PC-3 (cell line): ENCODE data around the gene NFE2. TPM values are rescaled to one million over a fixed set of nuclear protein-coding genes. Genes with fewer than 3 reads are reported as not detected.

Experiments used
- ATAC-seq: fragments of 200-7000 bp; cut with Tn5 transposase; 2 replicates; pipeline ENCODE4 v1.9.1; 2020; ENCODE audit warnings: mild to moderate bottlenecking, moderate library complexity
- BruUV-seq: library from RNA; stranded (reverse); fragments of 400-500 nt; replicated peaks from 2 replicates; lab custom pipeline; 2021; lab: Mats Ljungman, UMichigan
- CTCF ChIA-PET: fragments of 300-600 bp; sonication (Branson Sonifier 250); formaldehyde crosslinking; loops from one replicate; lab custom pipeline; 2022; ENCODE audit warnings: antibody characterized with exemption; lab: Charles Lee
- POLR2A ChIA-PET: fragments of 300-600 bp; sonication (Branson Sonifier 250); formaldehyde crosslinking; loops from one replicate; lab custom pipeline; 2022; ENCODE audit warnings: antibody characterized with exemption; ENCODE audit not compliant: unreplicated experiment; lab: Charles Lee
- DNase-seq: peaks from one replicate; pipeline ENCODE4 v3.0.0-alpha.2; 2015
- H2AFZ ChIP-seq: fragments of 300-600 bp; sonication (generic); 2 replicates; pipeline ENCODE4 v1.6.0; 2016; ENCODE audit warnings: antibody characterized with exemption, low read length
- H3F3A ChIP-seq: fragments of 300-600 bp; sonication (generic); one replicate; pipeline ENCODE4 v1.6.0; 2017; ENCODE audit warnings: antibody characterized with exemption, low read length, control low read depth, mild to moderate bottlenecking; ENCODE audit not compliant: unreplicated experiment
- H3K27ac ChIP-seq: fragments of 300-600 bp; sonication (generic); 2 replicates; pipeline ENCODE4 v1.5.1; 2016; ENCODE audit warnings: mild to moderate bottlenecking, low read length
- H3K27me3 ChIP-seq: fragments of 300-600 bp; sonication (generic); 2 replicates; pipeline ENCODE4 v1.6.1; 2016; ENCODE audit warnings: low read length, mixed read lengths
- H3K36me3 ChIP-seq: fragments of 300-600 bp; sonication (generic); 2 replicates; pipeline ENCODE4 v1.6.1; 2016; ENCODE audit warnings: low read depth, mixed run types, low read length, mixed read lengths
- H3K4me1 ChIP-seq: fragments of 300-600 bp; sonication (generic); 2 replicates; pipeline ENCODE4 v1.5.1; 2016; ENCODE audit warnings: low read length; ENCODE audit not compliant: insufficient read depth
- H3K4me2 ChIP-seq: fragments of 300-600 bp; sonication (generic); 2 replicates; pipeline ENCODE4 v1.6.0; 2016; ENCODE audit warnings: low read length
- H3K4me3 ChIP-seq: fragments of 300-600 bp; sonication (generic); 2 replicates; pipeline ENCODE4 v1.5.1; 2016; ENCODE audit warnings: mild to moderate bottlenecking, low read length, mixed read lengths
- H3K79me2 ChIP-seq: fragments of 300-600 bp; sonication (generic); 2 replicates; pipeline ENCODE4 v1.6.1; 2017; ENCODE audit warnings: low read length, mixed read lengths
- H3K9ac ChIP-seq: fragments of 300-600 bp; sonication (generic); 2 replicates; pipeline ENCODE4 v1.6.0; 2016; ENCODE audit warnings: mild to moderate bottlenecking, low read length
- H3K9me2 ChIP-seq: fragments of 300-600 bp; sonication (generic); replicated peaks from 2 replicates; pipeline ENCODE4 v1.6.1; 2016; ENCODE audit warnings: mixed run types, low read length, mixed read lengths
- H3K9me3 ChIP-seq: fragments of 300-600 bp; sonication (generic); 2 replicates; pipeline ENCODE4 v1.6.1; 2016; ENCODE audit warnings: low read length, mixed read lengths
- H4K20me1 ChIP-seq: fragments of 300-600 bp; sonication (generic); 2 replicates; pipeline ENCODE4 v1.6.1; 2016; ENCODE audit warnings: low read length, mixed read lengths
- EZH2 ChIP-seq: fragments of 300-600 bp; sonication (generic); IDR thresholded peaks from one replicate; pipeline ENCODE4 v1.6.1; 2017; ENCODE audit warnings: antibody characterized with exemption, mild to moderate bottlenecking, low read length; ENCODE audit not compliant: unreplicated experiment
- EZH2phosphoT487 ChIP-seq: fragments of 300-600 bp; sonication (generic); IDR thresholded peaks from 2 replicates; pipeline ENCODE4 v1.6.1; 2018; ENCODE audit warnings: mild to moderate bottlenecking, antibody characterized with exemption, low read length, borderline replicate concordance
- intact Hi-C: fragments of 100-400 bp; cut with micrococcal nuclease; formaldehyde crosslinking; loops from 2 replicates; pipeline ENCODE4 v1.9.0; 2023
- total RNA-seq: library from RNA; depleted of rRNA; stranded (reverse); fragments of >200 nt; gene quantifications from 2 replicates; pipeline ENCODE4 v1.2.3, GENCODE V29; 2014
- TF ChIP-seq, protein P1 (sequence below): fragments of 300-600 bp; sonication (generic); conservative IDR thresholded peaks from 2 replicates; pipeline ENCODE4 v1.5.1; 2017; ENCODE audit warnings: antibody characterized with exemption, low read depth, mild to moderate bottlenecking, low read length

The NFE2 gene
- total RNA-seq, 1 experiment from 2014 or later = 0.26 TPM

DNA sequence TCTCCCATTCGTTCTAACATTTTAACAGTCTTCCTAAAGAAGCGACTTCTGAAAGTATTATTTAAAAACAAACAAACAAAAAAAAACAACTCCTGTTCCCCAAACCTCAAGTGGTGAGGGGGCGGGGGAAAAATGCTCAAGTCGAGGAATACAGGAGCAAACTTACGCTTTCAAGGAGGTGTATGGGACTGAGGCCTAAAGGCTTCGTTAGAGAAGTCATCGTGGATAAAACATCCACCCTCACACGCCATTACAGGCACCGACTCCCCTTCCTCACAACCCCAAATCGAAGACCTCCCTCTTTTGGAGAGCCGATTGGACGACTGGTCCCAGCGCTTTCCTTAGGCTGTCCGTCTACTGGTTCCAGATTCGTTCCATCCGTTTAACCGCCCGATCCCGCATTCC lies 21.6 kb downstream of the NFE2 start:
- peaks cover 54% of the 10 kb centered on the region for H3K36me3 ChIP-seq
- intact Hi-C loops = no loop called here
- peak overlapping the region; percentile 91 for H3K4me2 ChIP-seq
- TF ChIP-seq, protein P1, sequence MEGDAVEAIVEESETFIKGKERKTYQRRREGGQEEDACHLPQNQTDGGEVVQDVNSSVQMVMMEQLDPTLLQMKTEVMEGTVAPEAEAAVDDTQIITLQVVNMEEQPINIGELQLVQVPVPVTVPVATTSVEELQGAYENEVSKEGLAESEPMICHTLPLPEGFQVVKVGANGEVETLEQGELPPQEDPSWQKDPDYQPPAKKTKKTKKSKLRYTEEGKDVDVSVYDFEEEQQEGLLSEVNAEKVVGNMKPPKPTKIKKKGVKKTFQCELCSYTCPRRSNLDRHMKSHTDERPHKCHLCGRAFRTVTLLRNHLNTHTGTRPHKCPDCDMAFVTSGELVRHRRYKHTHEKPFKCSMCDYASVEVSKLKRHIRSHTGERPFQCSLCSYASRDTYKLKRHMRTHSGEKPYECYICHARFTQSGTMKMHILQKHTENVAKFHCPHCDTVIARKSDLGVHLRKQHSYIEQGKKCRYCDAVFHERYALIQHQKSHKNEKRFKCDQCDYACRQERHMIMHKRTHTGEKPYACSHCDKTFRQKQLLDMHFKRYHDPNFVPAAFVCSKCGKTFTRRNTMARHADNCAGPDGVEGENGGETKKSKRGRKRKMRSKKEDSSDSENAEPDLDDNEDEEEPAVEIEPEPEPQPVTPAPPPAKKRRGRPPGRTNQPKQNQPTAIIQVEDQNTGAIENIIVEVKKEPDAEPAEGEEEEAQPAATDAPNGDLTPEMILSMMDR = no peak
- TF ChIP-seq EZH2 (no peak), EZH2phosphoT487 (no peak)
- no peak for DNase-seq
- peaks cover 35% of the 10 kb centered on the region for H4K20me1 ChIP-seq
- no peaks in the 10 kb centered on the region for H3K9me2 ChIP-seq
- peaks cover 6% of the 10 kb centered on the region for H3F3A ChIP-seq
- POLR2A ChIA-PET = interaction anchor here (1.9 kb wide), 1 partner anchor 46 kb away, joined by 40 read pairs; the partner anchor contains the start of gene COPZ1
- peak overlapping the region; percentile 99 for H3K9ac ChIP-seq
- BruUV-seq = TSS peak; percentile 66
- peak overlapping the region; percentile 88 for H3K4me3 ChIP-seq
- no peaks in the 10 kb centered on the region for H3K27me3 ChIP-seq
- peak overlapping the region; percentile 87 for H3K27ac ChIP-seq
- H3K79me2 ChIP-seq = peaks cover 87% of the 10 kb centered on the region
- H2AFZ ChIP-seq = no peak overlapping the region
- no peaks in the 10 kb centered on the region for H3K9me3 ChIP-seq
- H3K4me1 ChIP-seq = peaks cover 29% of the 10 kb centered on the region
- CTCF ChIA-PET = interaction anchor here (1.8 kb wide), 1 partner anchor 27 kb away, joined by 7 read pairs; no protein-coding TSS in a partner anchor
- ATAC-seq = no peak

DNA sequence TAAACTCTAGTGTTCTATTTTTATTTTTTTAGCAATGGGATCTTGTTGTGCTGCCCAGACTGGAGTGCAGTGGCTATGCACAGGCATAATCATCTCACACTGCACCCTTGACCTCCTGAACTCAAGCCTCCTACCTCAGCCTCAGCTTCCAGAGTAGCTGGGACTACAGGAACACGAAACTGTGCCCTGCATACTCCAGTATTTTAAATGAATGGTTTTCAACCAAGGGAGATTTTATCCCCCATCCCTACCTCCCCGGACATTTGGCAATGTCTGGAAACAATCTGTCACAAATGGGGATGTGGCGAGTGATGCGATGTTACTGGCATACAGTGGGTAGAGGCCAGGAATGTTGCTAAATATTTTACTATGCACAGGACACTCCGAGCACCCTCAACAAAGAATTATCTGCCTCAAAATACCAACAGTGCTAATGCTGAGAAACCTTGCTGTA lies 23.0 kb downstream of the NFE2 start:
- Histone ChIP-seq H3K9me2 (no peaks in the 10 kb centered on the region), H3K9me3 (no peaks in the 10 kb centered on the region), H3K27me3 (no peaks in the 10 kb centered on the region), H4K20me1 (peaks cover 21% of the 10 kb centered on the region), H3K9ac (peak overlapping the region; percentile 99), H3K36me3 (peaks cover 49% of the 10 kb centered on the region), H2AFZ (no peak overlapping the region), H3K27ac (no peak overlapping the region), H3K4me3 (peak overlapping the region; percentile 88), H3K4me2 (peak overlapping the region; percentile 91), H3K79me2 (peaks cover 83% of the 10 kb centered on the region), H3F3A (no peaks in the 10 kb centered on the region), H3K4me1 (peaks cover 17% of the 10 kb centered on the region)
- no peak for ATAC-seq
- intact Hi-C loops = no loop called here
- BruUV-seq = no TSS peak
- TF ChIP-seq EZH2 (no peak), EZH2phosphoT487 (no peak)
- TF ChIP-seq, protein P1 = no peak
- CTCF ChIA-PET = no interaction called here
- DNase-seq = peak; percentile 38
- POLR2A ChIA-PET = no interaction called here

DNA sequence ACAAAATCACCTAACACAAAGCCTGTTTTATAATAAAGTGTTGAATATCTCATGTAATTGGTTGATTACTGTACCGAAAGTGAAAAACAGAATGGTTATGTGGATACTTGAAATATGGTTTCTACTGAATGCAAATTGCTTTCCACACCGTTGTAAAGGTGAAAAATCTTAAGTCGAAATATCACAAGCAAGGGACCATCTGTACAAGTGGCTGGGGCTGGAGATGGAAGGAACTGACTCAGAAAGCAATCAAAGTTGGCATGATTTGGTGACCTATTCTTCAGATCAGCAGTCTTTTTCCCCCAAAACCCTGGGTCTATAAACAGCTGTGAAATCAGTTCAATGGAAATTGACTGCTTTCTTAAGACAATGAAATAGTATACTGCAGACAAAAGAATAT lies 24.4 kb downstream of the NFE2 start:
- H3K9ac ChIP-seq = no peak overlapping the region
- peaks cover 6% of the 10 kb centered on the region for H4K20me1 ChIP-seq
- no peak overlapping the region for H2AFZ ChIP-seq
- no peaks in the 10 kb centered on the region for H3F3A ChIP-seq
- H3K27me3 ChIP-seq = no peaks in the 10 kb centered on the region
- no peaks in the 10 kb centered on the region for H3K9me3 ChIP-seq
- peak overlapping the region; percentile 21; the same call in 1 of the 2 replicates for H3K4me2 ChIP-seq
- H3K79me2 ChIP-seq = peaks cover 71% of the 10 kb centered on the region
- H3K36me3 ChIP-seq = peaks cover 35% of the 10 kb centered on the region
- POLR2A ChIA-PET = no interaction called here
- no peaks in the 10 kb centered on the region for H3K9me2 ChIP-seq
- H3K4me1 ChIP-seq = peaks cover 15% of the 10 kb centered on the region
- H3K4me3 ChIP-seq = no peak overlapping the region
- TF ChIP-seq EZH2 = no peak
- TF ChIP-seq, protein P1 = no peak
- no peak for TF ChIP-seq EZH2phosphoT487
- no peak overlapping the region for H3K27ac ChIP-seq
- intact Hi-C loops = no loop called here
- ATAC-seq (no peak), DNase-seq (no peak)
- CTCF ChIA-PET = no interaction called here
- BruUV-seq = no TSS peak
